ENCODE measurements around the gene DUS1L.

The DUS1L gene

GRCh38 chr17:82031303-82031884 is 34.2 kb downstream of the DUS1L start, which contains the start of gene RAC3:
Gene RAC3, plus strand, starts transcription at chr17:82031678. Its CDS starts 84 bp downstream, at chr17:82031762.
- DNase-seq (ENCODE audit: low spot score) = peak; percentile 86
- in situ Hi-C loops (cut with MboI; ENCODE audit: low pct_unique_long_range_greater_than_20kb, low sequenced_read_pairs, unreplicated experiment) = loop anchor here (10.0 kb wide), 1 partner anchor 133 kb away; no protein-coding TSS in a partner anchor
- TF ChIP-seq, protein P1, sequence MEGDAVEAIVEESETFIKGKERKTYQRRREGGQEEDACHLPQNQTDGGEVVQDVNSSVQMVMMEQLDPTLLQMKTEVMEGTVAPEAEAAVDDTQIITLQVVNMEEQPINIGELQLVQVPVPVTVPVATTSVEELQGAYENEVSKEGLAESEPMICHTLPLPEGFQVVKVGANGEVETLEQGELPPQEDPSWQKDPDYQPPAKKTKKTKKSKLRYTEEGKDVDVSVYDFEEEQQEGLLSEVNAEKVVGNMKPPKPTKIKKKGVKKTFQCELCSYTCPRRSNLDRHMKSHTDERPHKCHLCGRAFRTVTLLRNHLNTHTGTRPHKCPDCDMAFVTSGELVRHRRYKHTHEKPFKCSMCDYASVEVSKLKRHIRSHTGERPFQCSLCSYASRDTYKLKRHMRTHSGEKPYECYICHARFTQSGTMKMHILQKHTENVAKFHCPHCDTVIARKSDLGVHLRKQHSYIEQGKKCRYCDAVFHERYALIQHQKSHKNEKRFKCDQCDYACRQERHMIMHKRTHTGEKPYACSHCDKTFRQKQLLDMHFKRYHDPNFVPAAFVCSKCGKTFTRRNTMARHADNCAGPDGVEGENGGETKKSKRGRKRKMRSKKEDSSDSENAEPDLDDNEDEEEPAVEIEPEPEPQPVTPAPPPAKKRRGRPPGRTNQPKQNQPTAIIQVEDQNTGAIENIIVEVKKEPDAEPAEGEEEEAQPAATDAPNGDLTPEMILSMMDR (IDR thresholded peaks at IDR 0.05; ENCODE audit: extremely low read depth, insufficient read depth, missing control alignments) = no peak

DNA sequence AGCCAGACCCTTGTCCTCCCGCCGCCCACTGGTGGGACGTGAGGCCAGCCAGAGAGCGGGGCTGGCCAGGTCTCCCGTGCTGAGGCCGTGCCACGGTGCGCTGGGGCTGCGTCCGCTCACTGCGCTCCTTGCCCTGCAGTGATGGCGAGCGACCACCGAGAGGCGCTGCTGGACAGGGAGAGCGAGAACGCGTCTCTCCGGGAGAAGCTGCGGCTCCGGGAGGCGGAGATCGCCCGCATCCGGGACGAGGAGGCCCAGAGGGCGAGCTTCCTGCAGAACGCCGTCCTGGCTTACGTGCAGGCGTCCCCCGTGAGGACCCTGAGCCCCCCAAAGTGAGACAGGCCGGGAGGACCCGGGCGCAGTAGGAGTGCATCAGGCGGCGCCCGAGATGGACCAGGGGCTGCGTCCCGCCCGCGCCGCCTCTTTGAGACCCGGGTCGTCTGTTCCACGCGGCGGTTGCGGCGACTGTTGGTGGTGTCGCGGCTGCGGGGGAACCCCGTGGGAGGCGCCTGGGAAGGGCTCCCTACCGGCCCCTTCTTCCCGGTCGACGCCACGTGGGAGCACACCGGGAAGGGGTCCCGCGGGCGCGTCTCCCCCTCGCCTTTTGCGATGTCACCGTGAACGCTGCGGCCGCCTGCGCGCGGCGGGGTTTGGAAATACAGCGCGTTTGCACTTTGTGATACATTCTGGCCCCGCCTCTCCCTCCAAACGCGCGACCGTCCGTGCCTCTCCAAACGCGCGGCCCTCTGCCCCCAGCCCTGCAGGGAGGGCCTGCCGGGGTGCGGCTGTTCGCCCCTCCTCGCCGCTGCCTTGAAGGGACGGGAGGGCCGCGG is 34.9 kb downstream of the DUS1L start:
- TF ChIP-seq, protein P1 (IDR thresholded peaks at IDR 0.05; ENCODE audit: extremely low read depth, insufficient read depth, missing control alignments) = peak; percentile 99
- in situ Hi-C loops (cut with MboI; ENCODE audit: low pct_unique_long_range_greater_than_20kb, low sequenced_read_pairs, unreplicated experiment) = loop anchor here (10.0 kb wide), 1 partner anchor 134 kb away; no protein-coding TSS in a partner anchor
- peak; percentile 89 for DNase-seq (ENCODE audit: low spot score)

DNA sequence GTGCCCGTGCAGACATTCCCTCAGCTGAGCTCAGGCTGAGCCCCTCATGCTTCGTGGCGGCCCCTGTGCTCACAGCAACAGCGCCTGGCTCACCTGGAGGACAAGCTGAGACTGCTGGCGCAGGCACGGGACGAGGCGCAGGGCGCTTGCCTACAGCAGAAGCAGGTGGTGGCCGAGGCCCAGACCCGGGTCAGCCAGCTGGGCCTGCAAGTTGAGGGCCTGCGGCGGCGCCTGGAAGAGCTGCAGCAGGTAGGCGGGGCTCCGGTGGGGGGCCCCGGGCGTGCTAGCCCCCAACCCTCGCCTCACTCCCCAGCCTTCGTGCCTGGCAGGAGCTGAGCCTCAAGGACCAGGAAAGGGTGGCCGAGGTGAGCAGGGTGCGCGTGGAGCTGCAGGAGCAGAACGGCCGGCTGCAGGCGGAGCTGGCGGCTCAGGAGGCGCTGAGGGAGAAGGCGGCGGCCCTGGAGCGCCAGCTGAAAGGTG is 35.6 kb downstream of the DUS1L start:
- DNase-seq (ENCODE audit: low spot score) = no peak
- TF ChIP-seq, protein P1 (IDR thresholded peaks at IDR 0.05; ENCODE audit: extremely low read depth, insufficient read depth, missing control alignments) = no peak
- in situ Hi-C loops (cut with MboI; ENCODE audit: low pct_unique_long_range_greater_than_20kb, low sequenced_read_pairs, unreplicated experiment) = loop anchor here (10.0 kb wide), 1 partner anchor 135 kb away; no protein-coding TSS in a partner anchor

DNA sequence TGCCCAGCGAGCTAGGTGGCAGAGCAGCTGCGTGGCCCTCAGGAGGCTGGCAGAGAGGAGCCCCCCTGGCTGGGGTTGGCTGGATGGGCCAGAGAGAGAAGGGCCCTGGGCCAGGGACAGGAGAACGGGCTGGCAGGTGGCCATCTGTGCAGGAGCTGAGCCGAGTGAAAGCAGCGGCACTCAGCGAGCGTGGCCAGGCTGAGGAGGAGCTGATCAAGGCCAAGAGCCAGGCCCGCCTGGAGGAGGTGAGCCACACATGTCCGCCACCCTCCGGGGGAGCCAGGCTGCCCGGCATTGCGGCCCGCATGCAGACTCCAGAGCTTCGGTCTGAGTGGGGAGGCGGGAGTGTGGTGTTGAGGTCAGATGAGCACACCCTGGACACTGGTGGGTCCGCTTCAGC is 36.2 kb downstream of the DUS1L start:
- in situ Hi-C loops (cut with MboI; ENCODE audit: low pct_unique_long_range_greater_than_20kb, low sequenced_read_pairs, unreplicated experiment) = no loop called here
- TF ChIP-seq, protein P1 (IDR thresholded peaks at IDR 0.05; ENCODE audit: extremely low read depth, insufficient read depth, missing control alignments) = no peak
- no peak for DNase-seq (ENCODE audit: low spot score)

DNA sequence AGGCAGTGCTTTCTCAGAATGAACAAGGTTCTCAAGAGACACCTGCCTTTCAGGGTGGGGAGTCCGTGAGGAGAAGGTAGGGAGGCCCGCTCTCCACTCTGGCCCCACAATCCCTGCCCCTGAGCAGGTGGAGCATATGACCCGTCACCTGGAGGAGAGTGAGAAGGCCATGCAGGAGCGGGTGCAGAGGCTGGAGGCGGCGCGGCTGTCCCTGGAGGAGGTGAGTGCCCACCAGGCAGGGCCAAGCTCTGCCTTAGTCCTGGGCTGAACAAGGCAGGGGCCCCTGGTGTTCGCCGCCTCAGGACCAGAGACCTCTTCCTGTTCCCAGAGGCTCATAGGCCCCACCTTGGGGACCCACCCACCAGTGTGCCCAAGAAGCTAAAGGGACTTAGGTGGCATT is 36.6 kb downstream of the DUS1L start:
- in situ Hi-C loops (cut with MboI; ENCODE audit: low pct_unique_long_range_greater_than_20kb, low sequenced_read_pairs, unreplicated experiment) = no loop called here
- DNase-seq (ENCODE audit: low spot score) = no peak
- TF ChIP-seq, protein P1 (IDR thresholded peaks at IDR 0.05; ENCODE audit: extremely low read depth, insufficient read depth, missing control alignments) = no peak

DNA sequence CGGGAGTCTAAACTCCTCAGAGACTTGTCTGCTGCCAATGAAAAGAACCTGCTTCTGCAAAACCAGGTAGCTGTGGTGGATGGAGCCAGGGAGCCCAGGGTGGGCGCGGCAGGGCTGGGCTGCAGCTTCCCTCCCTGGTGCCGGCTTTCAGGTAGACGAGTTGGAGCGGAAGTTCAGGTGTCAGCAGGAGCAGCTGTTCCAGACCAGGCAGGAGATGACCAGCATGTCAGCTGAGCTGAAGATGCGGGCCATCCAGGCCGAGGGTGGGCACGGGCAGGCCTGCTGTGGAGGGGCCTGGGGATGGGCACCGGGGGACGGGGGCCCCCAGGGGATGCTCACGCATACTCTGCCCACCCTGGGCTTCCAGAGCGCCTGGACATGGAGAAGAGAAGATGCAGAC is 37.4 kb downstream of the DUS1L start:
- in situ Hi-C loops (cut with MboI; ENCODE audit: low pct_unique_long_range_greater_than_20kb, low sequenced_read_pairs, unreplicated experiment) = no loop called here
- TF ChIP-seq, protein P1 (IDR thresholded peaks at IDR 0.05; ENCODE audit: extremely low read depth, insufficient read depth, missing control alignments) = no peak
- no peak for DNase-seq (ENCODE audit: low spot score)

Measured in GM13977 (cell line).